Activated CD4-positive, alpha-beta T cell treated with anti-CD3 and anti-CD28 coated beads, Interleukin-2, amount 10 ng/mL, durations not matched to agents 24 days and 14 days (primary cell): ENCODE measurements around the gene HIGD2A. TPM values are rescaled to one million over a fixed set of nuclear protein-coding genes. Genes with fewer than 3 reads are reported as not detected.
A peak's percentile ranks its signal among the peaks of the same experiment; 100 is the strongest.

ENCODE experiments used
- DNase-seq: peaks from one replicate; pipeline ENCODE4 v3.0.0; 2022
- H3K27ac Mint-ChIP-seq: one replicate; pipeline ENCODE4 v1.8.0; 2022; ENCODE audit warnings: mild to moderate bottlenecking, mixed read lengths
- H3K27me3 Mint-ChIP-seq: one replicate; pipeline ENCODE4 v1.8.0; 2022; ENCODE audit warnings: mixed read lengths
- H3K36me3 Mint-ChIP-seq: one replicate; pipeline ENCODE4 v1.8.0; 2022; ENCODE audit warnings: low read depth, mild to moderate bottlenecking, mixed read lengths
- H3K4me1 Mint-ChIP-seq: one replicate; pipeline ENCODE4 v1.8.0; 2021; ENCODE audit warnings: mixed read lengths
- H3K4me3 Mint-ChIP-seq: one replicate; pipeline ENCODE4 v1.8.0; 2022; ENCODE audit warnings: mild to moderate bottlenecking, moderate library complexity, mixed read lengths
- H3K9me3 Mint-ChIP-seq: one replicate; pipeline ENCODE4 v1.8.0; 2021; ENCODE audit warnings: mixed read lengths
- intact Hi-C: fragments of 100-400 bp; cut with micrococcal nuclease; formaldehyde crosslinking; loops from one replicate; pipeline ENCODE4 v1.15.1; 2023
- total RNA-seq: library from RNA; stranded (reverse); gene quantifications from 2 replicates; pipeline ENCODE4 v1.2.3, GENCODE V29; 2022

HIGD2A gene
- total RNA-seq, result 96.4 and 104 TPM in 2 replicates

GRCh38 chr5:176388444-176389134 lies at the start of gene HIGD2A, which contains the start of gene NOP16:
Gene HIGD2A (plus strand): TSS chr5:176388751. CDS start chr5:176388820, 69 bp downstream.
Gene NOP16 (minus strand): TSS chr5:176388598. CDS start chr5:176388539, 59 bp downstream.
- peak; percentile 99 for DNase-seq
- intact Hi-C loops, result loop anchor here (1.0 kb wide), 5 partner anchors 23 to 149 kb away; partner anchors contain the start of genes ARL10, CLTB, FAF2 and KIAA1191
- Mint-ChIP-seq H3K4me1 (peaks cover 25% of the 10 kb centered on the region), H3K36me3 (peaks cover 66% of the 10 kb centered on the region), H3K9me3 (no peaks in the 10 kb centered on the region), H3K27ac (peak within 1 kb of the TSS; percentile 100), H3K27me3 (no peaks in the 10 kb centered on the region), H3K4me3 (peak within 1 kb of the TSS; percentile 98)

- Mint-ChIP-seq H3K9me3 (peaks cover 3% of the 10 kb centered on the region), H3K36me3 (peaks cover 31% of the 10 kb centered on the region), H3K27ac (no peak overlapping the region), H3K4me3 (no peak overlapping the region), H3K27me3 (no peaks in the 10 kb centered on the region), H3K4me1 (no peaks in the 10 kb centered on the region)
- intact Hi-C loops, result no loop called here
- DNase-seq, result no peak
These were observed 49.2 kb upstream of the HIGD2A start for GRCh38 chr5:176339304-176339703.

- Mint-ChIP-seq H3K27me3 (no peaks in the 10 kb centered on the region), H3K27ac (no peak overlapping the region), H3K4me3 (no peak overlapping the region), H3K4me1 (no peaks in the 10 kb centered on the region), H3K36me3 (peaks cover 35% of the 10 kb centered on the region), H3K9me3 (no peaks in the 10 kb centered on the region)
- DNase-seq, result no peak
- intact Hi-C loops, result no loop called here
These were observed 47.0 kb upstream of the HIGD2A start for GRCh38 chr5:176341325-176342157.

- Mint-ChIP-seq H3K36me3 (peaks cover 32% of the 10 kb centered on the region), H3K4me1 (no peaks in the 10 kb centered on the region), H3K9me3 (no peaks in the 10 kb centered on the region), H3K27me3 (no peaks in the 10 kb centered on the region), H3K27ac (no peak overlapping the region), H3K4me3 (no peak overlapping the region)
- intact Hi-C loops, result no loop called here
- DNase-seq, result no peak
These were observed 46.4 kb upstream of the HIGD2A start for GRCh38 chr5:176342158-176342483.

- H3K4me3 Mint-ChIP-seq, result no peak overlapping the region
These were observed 45.6 kb upstream of the HIGD2A start for GRCh38 chr5:176342766-176343458.

GRCh38 chr5:176350416-176350815 lies 38.1 kb upstream of the HIGD2A start:
- H3K36me3 Mint-ChIP-seq, result peaks cover 72% of the 10 kb centered on the region
- no peak overlapping the region for H3K27ac Mint-ChIP-seq
- intact Hi-C loops, result no loop called here
- DNase-seq, result no peak
- H3K4me3 Mint-ChIP-seq, result no peak overlapping the region
- no peaks in the 10 kb centered on the region for H3K27me3 Mint-ChIP-seq
- H3K9me3 Mint-ChIP-seq, result no peaks in the 10 kb centered on the region
- no peaks in the 10 kb centered on the region for H3K4me1 Mint-ChIP-seq

More at GRCh38 chr5:176342766-176343458, 45.6 kb upstream of the HIGD2A start:
- H3K36me3 Mint-ChIP-seq, result peaks cover 30% of the 10 kb centered on the region
- intact Hi-C loops, result no loop called here
- no peaks in the 10 kb centered on the region for H3K9me3 Mint-ChIP-seq
- H3K27me3 Mint-ChIP-seq, result no peaks in the 10 kb centered on the region
- no peak overlapping the region for H3K27ac Mint-ChIP-seq
- H3K4me1 Mint-ChIP-seq, result no peaks in the 10 kb centered on the region
- DNase-seq, result no peak

GRCh38 chr5:176352116-176352878 lies 36.3 kb upstream of the HIGD2A start:
- Mint-ChIP-seq H3K36me3 (peaks cover 66% of the 10 kb centered on the region), H3K27ac (no peak overlapping the region), H3K27me3 (no peaks in the 10 kb centered on the region), H3K9me3 (no peaks in the 10 kb centered on the region), H3K4me3 (no peak overlapping the region), H3K4me1 (peaks cover under 1% of the 10 kb centered on the region)
- DNase-seq, result no peak
- intact Hi-C loops, result no loop called here

- Mint-ChIP-seq H3K4me1 (peaks cover 9% of the 10 kb centered on the region), H3K4me3 (no peak overlapping the region), H3K9me3 (no peaks in the 10 kb centered on the region), H3K36me3 (peaks cover 68% of the 10 kb centered on the region), H3K27me3 (no peaks in the 10 kb centered on the region), H3K27ac (no peak overlapping the region)
- no peak for DNase-seq
- intact Hi-C loops, result no loop called here
These were observed 35.0 kb upstream of the HIGD2A start for GRCh38 chr5:176353533-176353932.

GRCh38 chr5:176355400-176356178 lies 33.0 kb upstream of the HIGD2A start:
- peaks cover 57% of the 10 kb centered on the region for H3K36me3 Mint-ChIP-seq

GRCh38 chr5:176356179-176356566 lies 32.4 kb upstream of the HIGD2A start:
- intact Hi-C loops, result no loop called here
- no peak overlapping the region for H3K4me3 Mint-ChIP-seq

More at GRCh38 chr5:176355400-176356178, 33.0 kb upstream of the HIGD2A start:
- Mint-ChIP-seq H3K27ac (no peak overlapping the region), H3K4me1 (peaks cover 14% of the 10 kb centered on the region), H3K4me3 (no peak overlapping the region), H3K27me3 (no peaks in the 10 kb centered on the region), H3K9me3 (no peaks in the 10 kb centered on the region)
- DNase-seq, result no peak
- intact Hi-C loops, result no loop called here

GRCh38 chr5:176359658-176360057 lies 28.9 kb upstream of the HIGD2A start:
- H3K27me3 Mint-ChIP-seq, result no peaks in the 10 kb centered on the region
- intact Hi-C loops, result loop anchor here (2.0 kb wide), 2 partner anchors 89 to 125 kb away; partner anchors contain the start of gene FAF2
- H3K36me3 Mint-ChIP-seq, result peaks cover 28% of the 10 kb centered on the region
- peaks cover 19% of the 10 kb centered on the region for H3K4me1 Mint-ChIP-seq
- H3K9me3 Mint-ChIP-seq, result no peaks in the 10 kb centered on the region
- no peak for DNase-seq
- H3K27ac Mint-ChIP-seq, result peak overlapping the region; percentile 75
- H3K4me3 Mint-ChIP-seq, result peak overlapping the region; percentile 96

More at GRCh38 chr5:176356179-176356566, 32.4 kb upstream of the HIGD2A start:
- no peak for DNase-seq
- H3K36me3 Mint-ChIP-seq, result peaks cover 53% of the 10 kb centered on the region
- no peaks in the 10 kb centered on the region for H3K9me3 Mint-ChIP-seq
- H3K27ac Mint-ChIP-seq, result no peak overlapping the region
- peaks cover 14% of the 10 kb centered on the region for H3K4me1 Mint-ChIP-seq
- no peaks in the 10 kb centered on the region for H3K27me3 Mint-ChIP-seq

- Mint-ChIP-seq H3K9me3 (no peaks in the 10 kb centered on the region), H3K4me1 (peaks cover 19% of the 10 kb centered on the region), H3K27me3 (no peaks in the 10 kb centered on the region), H3K36me3 (peaks cover 24% of the 10 kb centered on the region), H3K27ac (peak overlapping the region; percentile 93), H3K4me3 (peak overlapping the region; percentile 96)
- intact Hi-C loops, result loop anchor here (1.0 to 2.0 kb wide), 3 partner anchors 27 to 126 kb away; partner anchors contain the start of genes FAF2, HIGD2A and NOP16
- no peak for DNase-seq
These were observed 27.6 kb upstream of the HIGD2A start for GRCh38 chr5:176360894-176361436.
